ENCODE data around the gene HAGH. TPM values are rescaled to one million over a fixed set of nuclear protein-coding genes. Genes with fewer than 3 reads are reported as not detected.
"Not testable (repeated sequence)": the region's sequence is repeated elsewhere in the genome, so short reads cannot be mapped to it uniquely, and the experiment has no call there.

The HAGH gene
- total RNA-seq, 1 experiment from 2014 or later: 28.2 TPM

- DNase-seq (ENCODE audit: low read depth): no peak
These were observed 16.5 kb downstream of the HAGH start for GRCh38 chr16:1810106-1810505.

GRCh38 chr16:1809281-1809801, 17.3 kb downstream of the HAGH start:
- DNase-seq (ENCODE audit: low read depth): no peak

- no peak for DNase-seq (ENCODE audit: low read depth)
These were observed 17.9 kb downstream of the HAGH start for GRCh38 chr16:1808691-1809090.

- no peak for DNase-seq (ENCODE audit: low read depth)
These were observed 19.0 kb downstream of the HAGH start for GRCh38 chr16:1807626-1808025.

- DNase-seq (ENCODE audit: low read depth): no peak
These were observed 25.9 kb downstream of the HAGH start for GRCh38 chr16:1800701-1801100.

- DNase-seq (ENCODE audit: low read depth): not testable (repeated sequence)
These were observed 27.4 kb downstream of the HAGH start for GRCh38 chr16:1799263-1799662.

- no peak for DNase-seq (ENCODE audit: low read depth)
These were observed 31.5 kb downstream of the HAGH start for GRCh38 chr16:1794908-1795666.

GRCh38 chr16:1794221-1794871, 32.3 kb downstream of the HAGH start:
- no peak for DNase-seq (ENCODE audit: low read depth)

- no peak for DNase-seq (ENCODE audit: low read depth)
These were observed 32.9 kb downstream of the HAGH start, which contains the start of gene IGFALS for GRCh38 chr16:1793578-1794220. TSS of gene IGFALS (minus strand) at chr16:1793705. CDS start at chr16:1793652, 53 bp downstream.

GRCh38 chr16:1792836-1793577, 33.6 kb downstream of the HAGH start:
- DNase-seq (ENCODE audit: low read depth): no peak

- peak; percentile 0 for DNase-seq (ENCODE audit: low read depth)
These were observed 34.4 kb downstream of the HAGH start for GRCh38 chr16:1791943-1792812.

- peak; percentile 2 for DNase-seq (ENCODE audit: low read depth)
These were observed 35.2 kb downstream of the HAGH start for GRCh38 chr16:1791256-1791942.

- no peak for DNase-seq (ENCODE audit: low read depth)
These were observed 35.9 kb downstream of the HAGH start for GRCh38 chr16:1790611-1791255.

- peak; percentile 0 for DNase-seq (ENCODE audit: low read depth)
These were observed 36.4 kb downstream of the HAGH start for GRCh38 chr16:1790261-1790610.

GRCh38 chr16:1789643-1790045, 37.0 kb downstream of the HAGH start:
- DNase-seq (ENCODE audit: low read depth): peak; percentile 0

GRCh38 chr16:1788708-1789100, 37.9 kb downstream of the HAGH start:
- peak; percentile 1 for DNase-seq (ENCODE audit: low read depth)

- DNase-seq (ENCODE audit: low read depth): peak; percentile 0
These were observed 38.4 kb downstream of the HAGH start for GRCh38 chr16:1788095-1788707.

- DNase-seq (ENCODE audit: low read depth): peak; percentile 1
These were observed 39.1 kb downstream of the HAGH start for GRCh38 chr16:1787322-1788094.

- peak; percentile 0 for DNase-seq (ENCODE audit: low read depth)
These were observed 39.6 kb downstream of the HAGH start for GRCh38 chr16:1787056-1787321.

All from Daoy (cell line).